ENCODE results near the gene CCDC71L.

CCDC71L gene

GRCh38 chr7:106652909-106653308 is 8.0 kb downstream of the CCDC71L start:
- no peak for DNase-seq (ENCODE audit: low read depth, low spot score)
- ChIA-PET POLR2A (no interaction called here), CTCF (interaction anchor here (1.4 to 3.2 kb wide), 3 partner anchors 24 to 476 kb away, joined by 3 to 15 read pairs (median 6); no protein-coding TSS in a partner anchor)
- H3K4me3 ChIP-seq (ENCODE audit: low read depth, low read length), result no peak overlapping the region
- no peak for TF ChIP-seq CTCF (IDR thresholded peaks at IDR 0.05; ENCODE audit: insufficient read depth, low read length, missing control alignments)

- CTCF ChIA-PET, result interaction anchor here (1.4 kb wide), 2 partner anchors 23 to 84 kb away, joined by 3 to 6 read pairs; no protein-coding TSS in a partner anchor
- no peak for DNase-seq (ENCODE audit: low read depth, low spot score)
- POLR2A ChIA-PET, result no interaction called here
- no peak for TF ChIP-seq CTCF (IDR thresholded peaks at IDR 0.05; ENCODE audit: insufficient read depth, low read length, missing control alignments)
- H3K4me3 ChIP-seq (ENCODE audit: low read depth, low read length), result no peak overlapping the region
Observed at GRCh38 chr7:106652092-106652491, 8.9 kb downstream of the CCDC71L start.

GRCh38 chr7:106646256-106646655 is 14.7 kb downstream of the CCDC71L start:
- no peak overlapping the region for H3K4me3 ChIP-seq (ENCODE audit: low read depth, low read length)
- DNase-seq (ENCODE audit: low read depth, low spot score), result no peak
- no peak for TF ChIP-seq CTCF (IDR thresholded peaks at IDR 0.05; ENCODE audit: insufficient read depth, low read length, missing control alignments)
- CTCF ChIA-PET, result no interaction called here
- POLR2A ChIA-PET, result no interaction called here

- TF ChIP-seq CTCF (IDR thresholded peaks at IDR 0.05; ENCODE audit: insufficient read depth, low read length, missing control alignments), result no peak
- ChIA-PET CTCF (interaction anchor here (3.9 kb wide), 1 partner anchor 15 kb away, joined by 20 read pairs; the partner anchor contains the start of gene CCDC71L), POLR2A (no interaction called here)
- H3K4me3 ChIP-seq (ENCODE audit: low read depth, low read length), result no peak overlapping the region
- no peak for DNase-seq (ENCODE audit: low read depth, low spot score)
Observed at GRCh38 chr7:106644999-106645398, 16.0 kb downstream of the CCDC71L start.

- TF ChIP-seq CTCF (IDR thresholded peaks at IDR 0.05; ENCODE audit: insufficient read depth, low read length, missing control alignments), result no peak
- CTCF ChIA-PET, result interaction anchor here (0.8 to 3.9 kb wide), 4 partner anchors 12 to 467 kb away, joined by 3 to 20 read pairs (median 4); partner anchors contain the start of gene CCDC71L
- DNase-seq (ENCODE audit: low read depth, low spot score), result no peak
- POLR2A ChIA-PET, result no interaction called here
- no peak overlapping the region for H3K4me3 ChIP-seq (ENCODE audit: low read depth, low read length)
Observed at GRCh38 chr7:106643216-106644000, 17.6 kb downstream of the CCDC71L start.

- ChIA-PET CTCF (interaction anchor here (1.6 to 2.0 kb wide), 2 partner anchors 14 to 464 kb away, joined by 5 read pairs; no protein-coding TSS in a partner anchor), POLR2A (no interaction called here)
- no peak overlapping the region for H3K4me3 ChIP-seq (ENCODE audit: low read depth, low read length)
- no peak for DNase-seq (ENCODE audit: low read depth, low spot score)
- TF ChIP-seq CTCF (IDR thresholded peaks at IDR 0.05; ENCODE audit: insufficient read depth, low read length, missing control alignments), result no peak
Observed at GRCh38 chr7:106641416-106641815, 19.5 kb downstream of the CCDC71L start.

Data from AG04449 (cell line).